K562 (cell line): ENCODE data around the gene HOXB7. TPM values are rescaled to one million over a fixed set of nuclear protein-coding genes. Genes with fewer than 3 reads are reported as not detected.

Experiments used
- ATAC-seq: fragments of 200-7000 bp; cut with Tn5 transposase; 3 replicates; pipeline ENCODE4 v1.9.1; 2020; ENCODE audit warnings: moderate library complexity
- BruUV-seq: library from RNA; stranded (reverse); fragments of 400-500 nt; replicated peaks from 2 replicates; lab custom pipeline; 2021; lab: Mats Ljungman, UMichigan
- CTCF ChIA-PET: fragments of 300-600 bp; formaldehyde crosslinking; extraction: SDS; loops from one replicate; lab custom pipeline; 2021; ENCODE audit warnings: low intra/inter-chr PET ratio; lab: Yijun Ruan, JAX
- POLR2A ChIA-PET: fragments of 300-600, 350-650 bp; sonication (Branson Sonifier 250); formaldehyde crosslinking; extraction: SDS; loops from one replicate; lab custom pipeline; 2021; ENCODE audit warnings: antibody characterized with exemption, inconsistent platforms; lab: Yijun Ruan, JAX
- DNase-seq, 4 experiments: peaks; one replicate each; pipeline versions ENCODE4 v3.0.0 to v3.0.0-alpha.2; 2011 to 2018; ENCODE audit warnings: low spot score in 3 of 4, mixed read lengths in 3 of 4; ENCODE audit errors: extremely low read depth in 1 of 4
- FAIRE-seq: peaks from 2 replicates; lab custom pipeline; 2011; peaks lifted over from hg19 to GRCh38; lab: Jason Lieb, UNC
- H2AFZ ChIP-seq: 2 replicates; pipeline ENCODE4 v1.6.0; 2011; ENCODE audit warnings: low read depth, low read length, control low read depth, inconsistent platforms
- H3K27ac ChIP-seq: fragments of 200-600 bp; 3 replicates; pipeline ENCODE4 v1.8.0; 2011; ENCODE audit warnings: low read depth, mild to moderate bottlenecking, control low read depth, inconsistent platforms, low read length, moderate library complexity, mixed read lengths; ENCODE audit errors: extremely low read depth
- H3K27me3 ChIP-seq, 2 experiments: fragments of 300-600 bp in 1 of 2; 2 replicates in 1 of 2; 3 replicates in 1 of 2; pipeline versions ENCODE4 v1.6.0 to v1.8.0; 2011; ENCODE audit warnings: inconsistent platforms in 2 of 2, low read length in 2 of 2, mild to moderate bottlenecking in 1 of 2, mixed read lengths in 1 of 2, moderate library complexity in 1 of 2; ENCODE audit not compliant: control insufficient read depth in 2 of 2, insufficient read depth in 2 of 2
- H3K36me3 ChIP-seq: fragments of 300-600 bp; 3 replicates; pipeline ENCODE4 v1.8.0; 2011; ENCODE audit warnings: mild to moderate bottlenecking, low read length, inconsistent platforms; ENCODE audit not compliant: control insufficient read depth, insufficient read depth
- H3K4me1 ChIP-seq, 2 experiments: fragments of 200-600 bp in 1 of 2; replicated peaks in 1 of 2; 2 replicates in 1 of 2; 3 replicates in 1 of 2; pipeline versions ENCODE4 v1.5.1 to v1.8.0; 2011; ENCODE audit warnings: inconsistent platforms in 2 of 2, low read length in 2 of 2, mild to moderate bottlenecking in 1 of 2, mixed read lengths in 1 of 2, moderate library complexity in 1 of 2; ENCODE audit not compliant: control insufficient read depth in 2 of 2, insufficient read depth in 2 of 2
- H3K4me2 ChIP-seq: 2 replicates; pipeline ENCODE4 v1.6.1; 2011; ENCODE audit warnings: low read length, control low read depth, inconsistent platforms, mixed read lengths; ENCODE audit not compliant: insufficient read depth
- H3K4me3 ChIP-seq: fragments of 200-600 bp; sonication (generic), shearing (Covaris generic); 2 replicates; pipeline ENCODE4 v1.5.1; 2016; ENCODE audit warnings: control low read depth, inconsistent platforms
- H3K79me2 ChIP-seq: fragments of 200-600 bp; 3 replicates; pipeline ENCODE4 v1.8.0; 2011; ENCODE audit warnings: low read length, inconsistent platforms; ENCODE audit not compliant: control insufficient read depth, insufficient read depth
- H3K9ac ChIP-seq, 2 experiments: 2 replicates each; pipeline versions ENCODE4 v1.6.0 to v1.6.1; 2011; ENCODE audit warnings: low read depth in 2 of 2, low read length in 2 of 2, control low read depth in 1 of 2, inconsistent platforms in 1 of 2, mild to moderate bottlenecking in 1 of 2, mixed read lengths in 1 of 2; ENCODE audit not compliant: insufficient read depth in 1 of 2
- H3K9me1 ChIP-seq: one replicate; pipeline ENCODE4 v1.6.0; 2011; ENCODE audit warnings: inconsistent platforms, mild to moderate bottlenecking, low read length, moderate library complexity; ENCODE audit not compliant: control insufficient read depth, insufficient read depth
- H3K9me3 ChIP-seq: replicated peaks from 2 replicates; pipeline ENCODE4 v1.5.1; 2011; ENCODE audit warnings: low read depth, low read length, inconsistent platforms; ENCODE audit not compliant: control insufficient read depth, insufficient read depth
- H4K20me1 ChIP-seq: replicated peaks from 2 replicates; pipeline ENCODE4 v1.6.1; 2011; ENCODE audit warnings: low read length, inconsistent platforms, mixed read lengths; ENCODE audit not compliant: control insufficient read depth, insufficient read depth
- FOXA1 ChIP-seq: fragments of 450-650 bp; IDR thresholded peaks from 2 replicates; pipeline ENCODE4 v1.6.1; 2016; ENCODE audit warnings: mild to moderate bottlenecking, borderline replicate concordance
- GATA2 ChIP-seq: sonication (generic); formaldehyde crosslinking; IDR thresholded peaks from 2 replicates; pipeline ENCODE4 v1.4.0; 2020; ENCODE audit warnings: mild to moderate bottlenecking, missing genetic modification reagents
- NCOA6 ChIP-seq: fragments of 450-650 bp; IDR thresholded peaks from 2 replicates; pipeline ENCODE4 v1.6.1; 2017; ENCODE audit warnings: mild to moderate bottlenecking
- NCOR1 ChIP-seq: fragments of 450-650 bp; IDR thresholded peaks from 2 replicates; pipeline ENCODE4 v1.6.1; 2016; ENCODE audit warnings: mild to moderate bottlenecking, moderate library complexity
- NONO ChIP-seq, 2 experiments: fragments of 200-400 bp in 1 of 2; fragments of 450-650 bp in 1 of 2; formaldehyde crosslinking in 1 of 2; IDR thresholded peaks; 2 replicates each; pipeline ENCODE4 v1.6.1; 2017; ENCODE audit warnings: low read depth in 2 of 2, mild to moderate bottlenecking in 2 of 2, moderate library complexity in 2 of 2, low read length in 1 of 2
- RFX1 ChIP-seq: fragments of 450-650 bp; IDR thresholded peaks from 2 replicates; pipeline ENCODE4 v1.6.1; 2016; ENCODE audit warnings: mild to moderate bottlenecking, moderate library complexity
- RUNX1 ChIP-seq: sonication (generic); IDR thresholded peaks from 2 replicates; pipeline ENCODE4 v1.6.1; 2016; ENCODE audit warnings: antibody characterized with exemption, low read depth
- TAF7 ChIP-seq: fragments of 450-650 bp; IDR thresholded peaks from 2 replicates; pipeline ENCODE4 v1.6.1; 2016; ENCODE audit warnings: missing genetic modification characterization, missing compliant biosample characterization
- ZNF23 ChIP-seq: fragments of 250-450 bp; sonication (Bioruptor Pico); IDR thresholded peaks from 2 replicates; pipeline ENCODE4 v1.4.0; 2020; ENCODE audit warnings: mild to moderate bottlenecking
- ZNF274 ChIP-seq: IDR thresholded peaks from 2 replicates; pipeline ENCODE4 v1.6.1; 2011; ENCODE audit warnings: low read depth, mild to moderate bottlenecking, low read length, moderate library complexity, borderline replicate concordance
- ZNF436 ChIP-seq: fragments of 250-450, 450-650 bp; sonication (Bioruptor Pico); formaldehyde crosslinking; IDR thresholded peaks from 2 replicates; pipeline ENCODE4 v1.7.0; 2020; ENCODE audit warnings: mild to moderate bottlenecking
- ZNF551 ChIP-seq: fragments of 250-450 bp; sonication (Bioruptor Pico); IDR thresholded peaks from 2 replicates; pipeline ENCODE4 v1.5.0; 2021; ENCODE audit warnings: mild to moderate bottlenecking, moderate library complexity
- WGBS: fragments of 100-300 bp; shearing (Covaris generic); methylation state at CpG from one replicate; pipeline ENCODE4 v1.1.6; 2016; ENCODE audit warnings: low coverage, mixed read lengths; ENCODE audit not compliant: insufficient coverage; ENCODE audit errors: missing lambda C conversion rate; 5-methylcytosine and 5-hydroxymethylcytosine counted together
- in situ Hi-C: fragments of 300-500 bp; cut with MboI; formaldehyde crosslinking; loops from 4 replicates; pipeline ENCODE4 v1.15.0; 2018; ENCODE audit warnings: inconsistent platforms, mixed read lengths
- intact Hi-C: fragments of 100-400 bp; cut with micrococcal nuclease; formaldehyde crosslinking; loops from 2 replicates; pipeline ENCODE4 v1.14.2; 2022
- polyA plus RNA-seq, 8 experiments: library from polyadenylated mRNA; depleted of rRNA in 4 of 8; stranded (reverse) in 5 of 8; unstranded in 3 of 8; fragments of >200 nt; fragmentation: Nextera tagmentation in 2 of 8; fragmentation: Illumina TruSeq in 1 of 8; extraction: Ambion mirVana in 2 of 8; extraction: Trizol in 1 of 8; gene quantifications; 2 replicates each; pipeline versions ENCODE4 v1.2.1 to v1.2.3, GENCODE V29; 2011 to 2014; ENCODE audit warnings: inconsistent platforms in 1 of 8, missing spikeins in 1 of 8
- total RNA-seq, 7 experiments: library from RNA; depleted of rRNA in 6 of 7; stranded (reverse); fragments of >200 nt in 6 of 7; fragmentation: Illumina TruSeq in 2 of 7; extraction: Trizol in 2 of 7; gene quantifications; 2 replicates each; pipeline versions ENCODE4 v1.2.1 to v1.2.3, GENCODE V29; 2011 to 2021; ENCODE audit warnings: low replicate concordance in 1 of 7
- TF ChIP-seq, protein P1 (sequence below): IDR thresholded peaks from 2 replicates; pipeline ENCODE4 v1.6.1; 2016; ENCODE audit warnings: missing genetic modification characterization, missing compliant biosample characterization
- TF ChIP-seq, protein P2 (sequence below), 3 experiments: fragments of 200-800 bp in 1 of 3; sonication (Bioruptor generic) in 1 of 3; sonication (generic) in 1 of 3; formaldehyde crosslinking in 1 of 3; IDR thresholded peaks; 2 replicates each; pipeline versions ENCODE4 v1.6.1 to v1.8.0; 2016 to 2022; ENCODE audit warnings: mild to moderate bottlenecking in 2 of 3, missing compliant biosample characterization in 2 of 3, missing genetic modification characterization in 2 of 3, missing genetic modification reagents in 1 of 3
- TF ChIP-seq, protein P3 (sequence below): sonication (generic); formaldehyde crosslinking; IDR thresholded peaks from 2 replicates; pipeline ENCODE4 v1.8.1; 2022; ENCODE audit warnings: missing genetic modification reagents

HOXB7 gene
- total and polyA plus RNA-seq, 9 of the 15 experiments (the other 6 are each of a cell fraction or from before 2014, with no cell fraction given): 5.5 to 16.7 (median 8.3) TPM

DNA sequence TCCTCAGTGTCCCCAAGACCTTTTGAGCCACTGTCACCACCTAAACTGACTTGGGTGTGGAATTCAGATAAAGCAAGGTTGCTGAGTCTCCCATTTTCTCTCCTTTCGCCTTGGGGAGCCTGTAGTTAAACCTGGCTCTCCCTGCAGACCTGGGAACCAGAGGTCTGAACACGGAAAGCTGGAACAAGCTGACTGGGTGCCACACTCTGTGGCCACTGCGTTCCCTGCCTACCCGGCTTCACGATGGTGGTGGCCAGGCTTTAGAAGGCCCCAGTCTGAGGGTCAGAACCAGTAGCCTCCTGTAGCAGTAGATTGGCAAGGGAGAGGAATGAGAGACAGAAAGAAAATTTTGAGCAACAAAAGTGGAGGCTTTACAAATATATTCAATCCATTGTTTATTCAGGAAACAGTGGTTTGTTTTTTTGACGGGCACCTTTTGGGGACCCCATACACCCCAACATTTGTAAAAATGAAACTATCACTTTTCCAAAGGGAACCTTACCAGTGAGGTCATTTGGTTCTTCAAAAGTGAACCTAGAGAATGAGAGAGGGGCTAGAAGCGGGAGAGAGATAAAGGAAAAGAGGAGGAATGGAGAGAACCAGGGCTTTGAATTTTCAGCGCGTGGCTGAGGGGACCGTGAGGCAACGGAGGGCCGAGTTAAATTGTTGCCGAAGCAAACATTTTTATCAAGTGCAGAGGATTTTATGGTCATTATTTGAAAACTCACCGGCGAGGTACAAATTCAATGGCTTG lies 6.1 kb upstream of the HOXB7 start (continued):
- TF ChIP-seq ZNF551: no peak
- TF ChIP-seq ZNF23 (CRISPR knock-in tag): no peak
- no peak for TF ChIP-seq FOXA1

DNA sequence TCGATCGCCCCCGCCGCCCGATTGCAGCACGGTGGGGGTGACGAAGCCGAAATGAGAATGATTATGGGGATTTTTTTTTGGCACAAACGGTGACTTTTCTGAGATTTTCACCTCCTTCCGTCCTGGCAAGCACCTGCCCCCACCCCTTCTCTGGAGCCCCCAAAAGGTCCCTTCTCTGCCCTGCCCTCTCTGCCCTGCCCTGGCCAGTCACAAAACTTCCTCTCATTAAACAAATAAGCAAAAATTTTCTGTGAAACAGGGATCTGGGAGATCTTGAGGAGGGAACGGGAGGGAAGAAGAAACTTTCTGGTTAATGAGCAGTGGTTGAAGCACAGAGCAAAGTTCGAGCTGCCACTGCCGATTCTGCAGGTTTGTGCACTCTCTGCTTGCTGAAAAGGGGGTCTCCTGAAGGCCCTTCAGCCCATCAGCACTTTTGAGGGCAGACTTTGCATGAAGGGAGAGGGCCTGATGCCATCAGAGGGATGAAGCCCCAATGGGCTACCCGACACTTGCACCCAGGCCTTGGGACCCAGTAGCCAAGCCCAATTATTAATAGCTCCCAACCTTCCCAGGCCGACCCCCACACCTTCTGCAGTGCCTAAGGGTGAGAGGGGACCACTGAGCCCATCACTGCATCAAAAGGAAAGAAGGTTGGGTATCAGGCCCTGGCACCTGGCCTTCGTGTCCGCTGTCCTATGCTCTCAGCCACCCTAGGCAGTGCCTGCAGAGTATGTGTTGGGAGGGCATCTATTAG lies 5.3 kb upstream of the HOXB7 start:
- Histone ChIP-seq H3K9me3 (no peaks in the 10 kb centered on the region), H3K36me3 (peaks cover 24% of the 10 kb centered on the region; the same call in 2 of the 3 replicates), H3K9ac (no peak overlapping the region), H3K4me3 (no peak overlapping the region), H3K4me1 (peaks cover 27 to 45% of the 10 kb centered on the region in 2 experiments; a peak in 4 of 5 replicates), H3K27ac (no peak overlapping the region), H3K79me2 (peaks cover 44% of the 10 kb centered on the region), H3K4me2 (no peak overlapping the region), H3K9me1 (no peaks in the 10 kb centered on the region), H4K20me1 (peaks cover 16% of the 10 kb centered on the region; the same call in 1 of the 2 replicates), H3K27me3 (no peaks in the 10 kb centered on the region), H2AFZ (no peak overlapping the region)
- intact Hi-C loops (no loop called here), in situ Hi-C loops (no loop called here)
- FAIRE-seq (no peak), ATAC-seq (no peak), DNase-seq (no peak)
- 86% methylated on average over 16 of the region's 17 CpGs for WGBS
- ChIA-PET CTCF (interaction anchor here (1.5 kb wide), 1 partner anchor 16 kb away, joined by 3 read pairs; no protein-coding TSS in a partner anchor), POLR2A (interaction anchor here (0.7 kb wide), 1 partner anchor 55 kb away, joined by 3 read pairs; no protein-coding TSS in a partner anchor)
- no TSS peak for BruUV-seq
- TF ChIP-seq, protein P1, sequence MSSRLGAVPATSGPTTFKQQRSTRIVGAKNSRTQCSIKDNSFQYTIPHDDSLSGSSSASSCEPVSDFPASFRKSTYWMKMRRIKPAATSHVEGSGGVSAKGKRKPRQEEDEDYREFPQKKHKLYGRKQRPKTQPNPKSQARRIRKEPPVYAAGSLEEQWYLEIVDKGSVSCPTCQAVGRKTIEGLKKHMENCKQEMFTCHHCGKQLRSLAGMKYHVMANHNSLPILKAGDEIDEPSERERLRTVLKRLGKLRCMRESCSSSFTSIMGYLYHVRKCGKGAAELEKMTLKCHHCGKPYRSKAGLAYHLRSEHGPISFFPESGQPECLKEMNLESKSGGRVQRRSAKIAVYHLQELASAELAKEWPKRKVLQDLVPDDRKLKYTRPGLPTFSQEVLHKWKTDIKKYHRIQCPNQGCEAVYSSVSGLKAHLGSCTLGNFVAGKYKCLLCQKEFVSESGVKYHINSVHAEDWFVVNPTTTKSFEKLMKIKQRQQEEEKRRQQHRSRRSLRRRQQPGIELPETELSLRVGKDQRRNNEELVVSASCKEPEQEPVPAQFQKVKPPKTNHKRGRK: no peak
- TF ChIP-seq NCOA6 (no peak), ZNF436 (no peak), RFX1 (no peak), NCOR1 (no peak), TAF7 (tag) (no peak), RUNX1 (no peak), NONO (IDR thresholded peaks at IDR 0.05; ENCODE audit: low read depth in 2 of 2, low read length in 1 of 2) (no peak), ZNF274 (no peak), GATA2 (CRISPR knock-in tag) (no peak)
- TF ChIP-seq, protein P2, sequence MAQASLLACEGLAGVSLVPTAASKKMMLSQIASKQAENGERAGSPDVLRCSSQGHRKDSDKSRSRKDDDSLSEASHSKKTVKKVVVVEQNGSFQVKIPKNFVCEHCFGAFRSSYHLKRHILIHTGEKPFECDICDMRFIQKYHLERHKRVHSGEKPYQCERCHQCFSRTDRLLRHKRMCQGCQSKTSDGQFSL (CRISPR knock-in tag; IDR thresholded peaks at IDR 0.05): no peak
- TF ChIP-seq, protein P2 (tag; IDR thresholded peaks at IDR 0.05): no peak
- TF ChIP-seq, protein P3, sequence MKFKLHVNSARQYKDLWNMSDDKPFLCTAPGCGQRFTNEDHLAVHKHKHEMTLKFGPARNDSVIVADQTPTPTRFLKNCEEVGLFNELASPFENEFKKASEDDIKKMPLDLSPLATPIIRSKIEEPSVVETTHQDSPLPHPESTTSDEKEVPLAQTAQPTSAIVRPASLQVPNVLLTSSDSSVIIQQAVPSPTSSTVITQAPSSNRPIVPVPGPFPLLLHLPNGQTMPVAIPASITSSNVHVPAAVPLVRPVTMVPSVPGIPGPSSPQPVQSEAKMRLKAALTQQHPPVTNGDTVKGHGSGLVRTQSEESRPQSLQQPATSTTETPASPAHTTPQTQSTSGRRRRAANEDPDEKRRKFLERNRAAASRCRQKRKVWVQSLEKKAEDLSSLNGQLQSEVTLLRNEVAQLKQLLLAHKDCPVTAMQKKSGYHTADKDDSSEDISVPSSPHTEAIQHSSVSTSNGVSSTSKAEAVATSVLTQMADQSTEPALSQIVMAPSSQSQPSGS: no peak
